HG03064 (cell line): ENCODE data around the gene POU3F3.

Experiments
- ATAC-seq: cut with Tn5 transposase; IDR thresholded peaks from one replicate; pipeline ENCODE4 v1.9.1; 2021; ENCODE audit warnings: low read depth; ENCODE audit not compliant: unreplicated experiment

The POU3F3 gene

DNA sequence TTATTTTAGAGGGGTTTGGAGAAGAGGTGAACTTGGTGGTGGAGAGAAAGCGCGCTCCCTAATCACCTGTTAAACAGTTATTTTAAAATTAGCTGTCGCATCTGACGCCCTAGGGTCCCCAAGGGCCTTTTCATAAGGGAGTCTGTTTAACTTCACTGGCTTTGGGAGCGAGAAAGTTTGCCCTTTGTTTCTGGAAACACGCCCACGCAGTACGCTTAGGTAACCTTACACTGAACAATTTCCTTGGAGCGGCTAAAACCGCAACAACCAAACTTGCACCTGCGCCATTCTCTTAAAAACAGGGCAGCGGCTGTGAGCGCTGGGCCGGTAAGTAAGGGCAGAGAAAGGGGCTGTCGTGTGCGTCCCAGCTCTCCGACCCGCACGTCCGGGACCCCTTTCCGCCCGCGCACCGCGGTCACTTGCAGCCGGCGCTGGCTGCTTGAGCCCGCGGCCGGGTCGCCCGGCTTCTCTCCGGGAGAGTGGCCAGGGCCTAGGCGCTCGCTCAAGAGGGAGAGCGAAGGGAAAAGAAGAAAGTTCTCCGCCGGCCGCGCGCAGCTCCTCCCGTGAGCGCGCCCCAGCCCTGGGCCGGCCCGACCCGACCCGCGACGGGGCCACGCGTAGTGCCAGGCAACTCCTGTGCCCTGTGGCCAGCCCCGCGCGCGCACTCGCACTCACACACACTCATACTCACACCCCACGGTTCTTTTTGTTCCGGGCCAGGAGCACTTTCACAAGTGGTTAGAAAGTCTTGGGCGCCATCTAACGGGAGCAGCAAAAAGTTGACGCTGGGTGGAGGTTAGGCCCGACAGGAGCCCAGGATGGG is 19.2 kb downstream of the POU3F3 start:
- no peak for ATAC-seq

DNA sequence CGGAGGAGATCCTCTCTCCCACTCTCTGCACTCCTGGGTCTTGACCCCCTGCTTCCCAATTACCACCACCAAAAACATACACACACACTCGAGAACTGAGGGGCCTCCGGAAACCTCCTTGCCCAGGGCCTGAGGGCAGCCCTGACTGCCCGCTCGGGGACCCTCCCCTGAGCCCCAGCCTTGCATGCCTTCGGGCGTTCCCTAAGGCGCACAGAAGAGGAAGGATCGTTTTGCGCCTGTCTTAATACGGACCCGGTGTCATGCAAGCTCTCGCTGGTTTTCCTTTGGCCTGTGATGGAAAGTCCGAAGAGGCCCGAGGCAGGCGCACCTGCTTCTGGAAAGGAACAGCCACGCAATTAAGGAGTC is 19.8 kb downstream of the POU3F3 start:
- no peak for ATAC-seq

DNA sequence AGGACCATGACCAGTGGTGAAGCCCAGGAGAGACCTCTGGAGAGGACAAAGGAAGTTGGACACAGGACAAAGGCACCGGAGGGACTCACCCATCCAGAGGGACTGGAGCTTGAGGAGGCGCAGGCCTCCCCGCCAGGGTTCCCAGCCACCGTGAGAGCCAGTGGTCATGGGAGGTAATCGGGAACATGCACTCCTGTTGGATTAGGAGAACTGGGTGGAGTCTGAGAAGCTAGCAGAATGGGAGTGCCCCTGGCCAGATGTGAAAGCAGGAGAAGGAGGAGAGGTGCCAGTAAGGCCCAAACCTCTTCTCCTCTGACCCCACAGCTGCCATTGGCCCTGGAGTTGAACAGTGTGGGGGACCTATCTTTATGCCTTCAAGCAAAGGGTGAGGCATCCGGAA is 20.3 kb downstream of the POU3F3 start:
- no peak for ATAC-seq

DNA sequence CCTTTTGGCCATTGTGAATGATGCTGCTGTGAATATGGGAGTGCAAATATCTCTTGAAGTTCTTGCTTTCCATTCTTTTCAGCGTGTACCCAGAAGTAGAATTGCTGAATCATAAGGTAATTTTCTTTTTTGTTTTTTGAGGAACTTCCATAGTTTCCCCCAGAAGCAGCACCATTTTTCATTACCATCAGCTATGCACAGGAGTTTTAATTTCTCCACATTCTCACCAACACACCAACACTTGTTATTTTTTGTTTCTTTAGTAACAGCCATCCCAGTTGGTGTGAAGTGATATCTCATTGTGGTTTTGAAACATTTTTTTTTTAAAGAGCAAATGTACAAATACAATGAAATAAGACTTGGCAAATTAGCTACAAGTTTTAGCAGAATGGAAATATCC is 21.3 kb downstream of the POU3F3 start:
- ATAC-seq = no peak

DNA sequence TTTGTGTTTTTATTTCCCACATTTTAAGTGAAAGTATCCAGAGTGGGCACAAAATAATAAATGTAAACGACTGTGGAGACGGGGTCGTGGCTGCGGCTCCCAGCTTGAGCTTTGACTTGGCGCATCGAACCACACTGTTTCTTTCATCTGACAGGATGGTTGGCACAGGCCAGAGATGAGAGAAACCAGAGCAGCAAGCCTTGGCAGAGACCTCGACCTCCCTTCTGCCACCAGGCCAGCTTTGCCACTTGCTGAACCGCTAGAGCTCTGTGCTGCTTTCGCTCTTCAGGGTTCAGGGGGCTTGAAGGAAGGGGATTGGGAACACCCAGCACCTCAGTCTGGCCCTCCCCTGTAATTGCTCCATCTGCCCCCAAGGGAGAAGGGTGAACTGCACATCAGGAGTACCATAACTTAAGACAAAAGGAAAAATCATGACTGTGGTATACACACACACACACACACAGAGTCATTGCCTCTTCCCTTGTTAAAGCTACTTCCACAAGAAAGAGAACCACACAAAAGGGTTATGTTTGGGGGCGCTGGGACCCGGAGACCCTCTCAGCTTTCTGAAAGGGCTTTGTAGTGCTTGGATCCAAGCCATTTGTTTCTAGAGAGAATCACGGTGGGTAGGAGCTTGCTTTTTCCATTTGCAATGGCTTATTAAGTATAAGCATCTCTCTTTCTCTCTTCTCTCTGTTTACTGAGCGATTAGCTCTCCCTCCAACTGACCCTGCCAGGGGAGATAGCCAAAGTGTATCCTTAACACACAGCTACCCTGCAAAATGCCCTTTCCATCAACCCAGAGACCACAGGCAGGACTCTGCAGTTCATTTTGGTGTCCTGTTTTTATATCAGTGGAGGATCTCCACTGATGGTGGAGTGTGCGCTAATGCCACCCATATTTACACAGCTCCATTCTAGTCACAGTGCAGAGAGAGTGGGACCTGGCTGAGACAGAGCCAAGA is 23.0 kb downstream of the POU3F3 start:
- no peak for ATAC-seq

DNA sequence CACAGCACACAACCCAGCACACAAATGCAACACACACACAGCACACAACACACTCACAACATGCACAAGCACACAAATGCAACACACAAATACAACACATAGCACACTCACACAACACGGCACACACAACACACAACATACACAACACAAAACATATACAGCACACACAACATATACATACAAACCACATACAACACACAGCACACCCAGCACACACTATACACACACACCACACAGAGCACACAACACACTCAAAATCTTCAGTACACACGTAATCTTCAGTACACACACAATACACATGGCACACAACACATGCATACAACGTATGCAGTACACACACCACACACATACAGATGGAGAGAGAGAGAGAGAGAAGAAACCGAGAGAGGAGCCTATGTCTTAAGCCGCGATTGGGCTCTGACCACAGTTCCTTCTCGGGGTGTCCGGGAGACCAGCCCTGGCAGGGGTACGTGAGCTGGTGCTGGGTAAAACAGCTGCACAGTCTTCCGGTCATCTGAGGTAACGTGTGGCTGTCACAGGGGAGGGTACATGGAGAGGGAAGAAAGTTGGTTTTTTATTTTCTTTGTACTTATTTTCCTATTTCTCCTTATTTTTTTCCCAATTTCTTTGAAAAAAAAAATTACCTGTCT is 25.1 kb downstream of the POU3F3 start:
- no peak for ATAC-seq

DNA sequence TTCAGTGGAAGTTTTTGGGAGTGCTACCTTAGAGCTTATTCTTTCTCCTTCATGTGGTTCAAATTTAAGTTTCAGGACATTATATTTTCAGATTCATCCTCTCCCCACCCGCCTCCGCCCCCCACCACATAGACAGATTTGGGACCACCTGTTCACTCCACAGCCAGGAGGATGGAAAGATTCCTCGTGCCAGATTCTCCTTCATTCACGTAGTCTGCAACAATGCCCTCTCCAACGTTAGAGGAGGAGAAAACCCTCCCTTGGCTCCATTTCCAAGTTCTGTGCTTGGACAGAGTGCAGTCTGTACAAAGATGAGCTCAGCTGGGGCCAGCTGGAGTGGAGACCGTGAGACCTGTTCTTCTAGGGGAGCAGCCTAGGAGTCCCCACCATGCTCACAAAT is 26.2 kb downstream of the POU3F3 start:
- no peak for ATAC-seq

DNA sequence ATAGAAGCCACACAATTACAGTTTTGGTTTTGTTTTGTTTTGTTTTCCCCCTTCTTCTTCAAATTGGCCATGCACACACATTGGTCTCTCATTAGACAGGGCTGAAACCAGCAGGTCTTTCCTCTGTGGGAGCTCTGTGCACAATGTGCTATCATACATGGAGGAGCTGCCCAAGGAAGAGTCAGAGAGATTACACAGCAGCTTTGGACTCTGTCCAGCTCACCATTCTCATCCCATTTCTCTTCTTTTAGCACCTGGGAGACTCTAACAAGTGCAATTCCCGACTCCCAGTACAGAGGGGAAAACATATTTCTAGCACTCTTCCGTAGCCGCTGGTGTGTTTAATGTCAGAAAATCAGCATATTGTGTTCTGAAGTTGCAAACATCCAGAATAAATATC is 29.4 kb downstream of the POU3F3 start:
- no peak for ATAC-seq

DNA sequence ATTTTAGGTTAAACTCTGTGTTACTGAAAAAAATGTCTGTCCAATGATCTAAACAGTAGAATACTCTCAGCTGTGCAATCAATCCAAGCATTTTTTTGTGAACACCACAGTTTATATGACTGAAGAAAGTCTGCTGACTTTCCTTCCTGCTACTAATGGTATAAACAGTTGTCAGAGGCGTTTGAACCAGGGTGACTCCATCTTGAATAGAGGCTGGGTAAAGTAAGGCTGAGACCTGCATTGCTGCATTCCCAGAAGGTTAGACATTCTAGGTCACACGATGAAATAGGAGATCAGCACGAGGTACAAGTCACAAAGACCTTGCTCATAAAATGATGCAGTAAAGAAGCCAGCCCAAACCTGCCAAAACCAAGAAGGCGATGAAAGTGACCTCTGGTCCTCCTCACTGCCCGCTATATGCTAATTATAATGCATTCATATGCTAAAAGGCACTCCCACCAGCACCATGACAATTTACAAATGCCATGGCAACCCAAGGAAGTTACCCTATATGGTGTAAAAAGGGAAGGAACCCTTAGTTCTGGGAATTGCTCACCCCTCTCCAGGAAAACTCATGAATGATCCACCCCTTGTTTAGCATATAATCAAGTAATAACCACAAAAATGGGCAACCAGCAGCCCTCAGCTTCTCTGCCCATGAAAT is 31.3 kb downstream of the POU3F3 start:
- ATAC-seq = no peak

DNA sequence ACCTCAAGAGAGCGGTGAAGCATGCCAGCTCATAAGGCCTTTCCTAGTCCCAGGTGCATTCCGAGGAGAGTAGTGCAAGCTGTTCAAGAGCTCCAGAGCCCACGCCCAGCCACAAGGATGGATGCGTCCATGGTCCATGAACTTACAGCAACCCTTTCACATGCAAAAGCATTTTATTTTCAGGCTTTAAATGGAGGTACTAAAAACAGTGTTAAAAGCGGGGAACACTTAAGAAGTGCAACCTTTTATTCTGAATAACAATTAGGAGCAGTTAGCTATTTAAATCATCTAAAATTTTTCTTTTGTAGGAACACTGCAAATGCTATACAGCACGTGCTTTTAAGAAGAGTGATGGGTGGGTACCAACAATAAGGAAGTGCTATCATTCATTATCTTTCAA is 33.8 kb downstream of the POU3F3 start:
- no peak for ATAC-seq

DNA sequence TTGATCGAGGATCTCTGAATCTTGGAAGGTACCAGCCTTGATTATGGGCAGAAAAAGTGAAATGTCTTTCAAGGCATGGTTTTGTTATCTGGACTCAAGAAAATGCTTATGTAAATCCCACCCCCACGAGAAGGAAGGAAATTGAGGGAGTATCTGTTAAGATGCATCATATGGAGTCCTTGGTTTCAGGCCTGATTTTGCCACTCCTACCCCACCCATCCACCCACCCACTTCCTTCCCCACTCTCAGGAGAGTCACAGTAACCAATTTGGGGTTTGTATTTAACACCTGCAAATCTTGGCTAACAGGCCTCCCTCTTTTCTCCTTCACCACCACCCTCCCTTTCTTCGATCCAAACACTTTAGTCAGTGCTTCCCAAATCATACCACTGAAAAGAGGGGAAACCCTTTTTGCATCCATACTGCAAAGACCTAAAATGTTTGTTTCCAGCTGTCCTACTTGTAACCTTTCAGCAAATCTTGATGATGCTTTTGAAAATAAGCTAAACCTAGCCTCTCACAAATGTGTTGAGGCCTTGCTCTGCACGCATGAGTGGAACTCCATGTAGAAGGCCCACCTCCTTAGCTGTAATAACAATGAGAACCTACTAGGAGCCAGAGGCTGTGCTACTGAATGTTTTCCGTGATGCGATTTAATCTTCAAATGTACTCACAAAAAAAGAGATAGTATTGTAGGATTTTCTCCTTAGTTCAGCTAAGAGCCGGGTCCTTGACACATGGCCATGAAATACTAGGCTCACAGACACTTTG is 34.8 kb downstream of the POU3F3 start:
- ATAC-seq = no peak

DNA sequence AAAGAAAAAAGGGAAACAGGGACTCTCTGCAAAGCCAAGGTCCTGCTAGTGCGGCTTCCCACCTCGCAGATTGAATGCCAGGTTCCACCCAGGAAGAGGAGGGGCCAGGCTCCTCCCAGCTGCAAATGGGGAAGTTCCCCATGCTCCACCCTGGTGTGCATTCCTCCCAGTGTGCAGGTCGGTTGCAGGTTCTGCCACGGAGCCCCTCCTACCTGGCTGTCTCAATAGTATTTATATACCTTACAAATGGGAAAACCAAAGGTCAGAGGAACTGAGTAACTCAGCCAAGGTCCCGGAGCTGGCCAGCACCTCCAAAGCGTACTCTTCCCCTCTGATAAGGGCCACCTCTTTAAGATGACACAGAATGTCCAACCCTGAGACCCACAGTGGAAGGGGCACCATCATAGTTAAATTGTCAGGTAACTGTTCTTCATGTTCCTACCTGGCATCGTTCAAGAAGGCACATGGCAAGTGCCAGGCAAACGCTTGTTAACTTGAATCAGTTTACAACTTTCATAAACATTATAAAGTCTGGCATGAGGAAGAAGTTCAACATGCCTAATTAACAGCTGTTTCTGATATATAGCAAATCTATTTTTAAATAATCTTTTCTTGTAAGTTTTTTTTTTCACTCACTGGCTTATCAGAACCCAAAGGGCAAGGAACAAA is 35.5 kb downstream of the POU3F3 start:
- no peak for ATAC-seq

DNA sequence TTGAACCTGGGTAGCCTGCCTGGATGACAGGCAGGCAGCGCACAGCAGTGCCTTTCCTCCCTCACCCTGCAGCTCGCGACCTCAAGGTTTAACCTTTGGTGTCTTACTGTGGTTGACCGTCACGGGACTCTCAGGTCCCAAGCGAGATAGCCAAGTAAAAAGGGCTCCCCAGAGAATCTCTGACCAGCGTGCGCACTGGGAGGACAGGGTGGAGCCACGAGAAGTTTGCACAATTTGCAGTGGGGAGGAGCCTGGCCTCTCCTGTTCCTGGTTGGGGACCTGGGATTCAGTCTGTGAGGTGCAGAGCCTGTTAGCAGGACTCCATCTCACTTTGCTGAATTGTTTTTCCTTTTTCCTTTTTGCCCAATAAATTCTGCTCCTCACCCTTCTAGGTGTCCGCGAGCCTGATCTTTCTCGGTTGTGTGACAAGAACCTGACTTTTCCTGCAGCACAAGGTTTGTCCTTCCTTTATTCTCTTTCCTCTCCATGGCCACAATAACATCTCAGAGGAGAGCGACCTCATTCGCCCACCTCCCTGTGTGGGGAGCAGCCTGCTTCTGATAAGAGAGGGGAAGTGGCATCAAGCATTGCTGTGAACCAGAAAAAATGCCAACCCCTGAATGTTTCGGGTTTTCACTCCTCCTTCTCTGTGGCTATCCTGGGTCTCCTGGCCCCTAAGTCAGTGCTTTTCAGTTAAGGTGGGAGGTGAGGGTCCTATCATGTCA is 36.2 kb downstream of the POU3F3 start:
- no peak for ATAC-seq

DNA sequence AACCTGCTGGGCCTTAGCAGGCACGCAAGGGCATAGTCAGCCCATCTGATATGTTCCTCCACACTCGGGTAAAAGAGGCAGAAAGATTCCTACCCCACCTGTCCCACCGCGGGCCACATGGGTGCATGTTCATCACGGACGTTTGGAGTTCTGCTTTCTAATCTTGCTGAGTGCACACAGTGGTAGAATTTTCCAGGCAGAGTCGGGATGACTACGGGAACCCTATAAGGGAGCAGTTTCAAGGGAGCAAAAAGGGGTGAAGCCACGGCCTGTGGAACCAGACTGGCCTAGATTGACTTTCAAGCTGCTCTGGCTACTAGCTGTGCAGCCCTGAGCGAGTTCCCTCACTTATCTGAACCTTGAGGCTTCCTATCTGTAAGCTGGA is 36.8 kb downstream of the POU3F3 start:
- ATAC-seq = no peak

DNA sequence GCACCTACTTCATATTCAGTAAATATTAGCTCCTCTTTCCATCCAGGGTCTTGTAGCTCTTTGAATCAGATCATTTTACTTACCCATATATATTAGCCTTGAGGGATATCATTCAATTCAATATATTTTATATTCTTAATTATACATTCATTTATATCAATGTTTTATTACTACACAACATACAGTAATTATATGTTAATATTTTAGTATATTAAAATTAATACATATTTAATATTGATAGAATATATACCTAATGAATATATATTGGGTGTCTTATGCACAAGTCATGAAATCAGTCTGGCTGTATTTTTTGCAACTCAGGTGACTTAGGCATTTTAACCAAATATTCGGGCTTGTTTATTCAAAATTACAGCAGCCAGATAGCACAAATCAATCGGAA is 37.2 kb downstream of the POU3F3 start:
- no peak for ATAC-seq

DNA sequence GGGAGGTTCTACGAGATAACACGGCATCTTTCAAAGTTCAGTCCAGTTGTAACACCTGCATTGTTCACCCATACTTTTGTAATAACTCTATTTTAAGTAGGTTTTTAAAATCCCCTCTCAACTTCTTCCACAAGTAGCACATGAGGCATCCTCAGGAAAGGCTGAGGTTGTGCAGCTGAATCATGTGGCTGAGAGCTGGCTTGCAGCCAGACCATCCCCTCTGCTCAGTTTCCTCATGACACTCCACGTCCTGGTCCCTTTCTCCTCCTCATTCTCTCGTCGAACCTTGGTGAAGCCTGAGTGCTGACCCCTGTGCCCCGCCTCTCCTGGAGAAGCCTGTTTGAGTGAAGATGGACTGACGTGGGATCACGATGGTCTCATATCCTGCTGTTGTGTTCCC is 42.5 kb downstream of the POU3F3 start:
- ATAC-seq = no peak

DNA sequence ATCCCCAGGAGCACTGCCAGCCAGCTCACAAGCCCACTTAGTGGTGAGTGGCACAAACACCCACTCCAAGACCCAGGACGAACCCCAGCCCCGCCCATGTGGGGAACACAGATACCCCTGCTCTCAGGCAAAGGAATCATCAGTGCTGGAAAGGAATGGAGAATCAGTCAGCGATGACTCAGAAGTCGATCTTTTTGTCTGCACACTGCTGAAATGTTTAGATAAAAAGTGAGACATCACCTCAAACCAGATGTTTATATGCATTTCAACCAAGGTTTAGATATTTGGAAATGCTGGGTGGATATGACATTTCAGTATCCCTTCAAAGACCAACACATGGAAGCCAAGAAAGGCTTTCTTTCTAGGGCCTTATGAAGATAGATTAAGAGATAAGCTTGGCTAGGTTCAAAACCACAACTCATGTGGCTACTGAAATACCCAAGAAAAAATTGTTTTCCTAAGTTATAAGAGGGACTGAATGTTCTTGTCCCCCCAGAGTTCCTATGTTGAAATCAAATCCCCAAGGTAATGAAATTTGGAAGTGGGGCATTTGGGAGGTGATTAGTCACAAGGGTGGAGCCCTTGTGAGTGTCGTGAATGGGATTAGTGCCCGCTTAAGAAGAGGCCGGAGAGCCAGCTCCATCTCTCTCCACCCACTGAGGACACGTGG is 43.7 kb downstream of the POU3F3 start:
- ATAC-seq = no peak

DNA sequence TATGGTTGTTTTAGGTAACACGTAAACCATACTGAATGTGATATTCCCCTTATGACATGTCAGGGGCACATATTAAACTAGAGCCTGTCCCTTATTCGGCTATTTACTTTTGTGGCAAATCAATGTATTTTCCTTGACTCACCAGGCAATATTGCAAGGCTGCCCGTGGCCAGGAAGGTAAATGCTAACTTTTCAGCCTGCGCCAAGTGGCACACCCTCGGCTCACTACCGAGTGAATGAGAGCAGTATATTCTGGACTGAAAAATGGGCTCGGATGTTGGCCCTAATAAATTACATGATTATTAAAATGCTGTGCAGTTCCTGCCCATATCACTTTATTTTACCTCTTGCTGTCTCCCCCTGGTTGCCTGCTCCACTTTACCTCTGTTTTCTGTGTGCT is 46.7 kb downstream of the POU3F3 start:
- ATAC-seq = no peak
